WI38 (cell line): ENCODE results near the gene ELMOD2.

ENCODE experiments used
- H3K4me3 ChIP-seq: 2 replicates; pipeline ENCODE4 v1.5.1; 2011; ENCODE audit warnings: low read depth, mild to moderate bottlenecking, control low read depth, low read length
- TF ChIP-seq, protein P1 (sequence below): IDR thresholded peaks from 2 replicates; pipeline ENCODE4 v1.5.1; 2012; ENCODE audit warnings: low read depth, mild to moderate bottlenecking, control low read depth, low read length

The ELMOD2 gene

DNA sequence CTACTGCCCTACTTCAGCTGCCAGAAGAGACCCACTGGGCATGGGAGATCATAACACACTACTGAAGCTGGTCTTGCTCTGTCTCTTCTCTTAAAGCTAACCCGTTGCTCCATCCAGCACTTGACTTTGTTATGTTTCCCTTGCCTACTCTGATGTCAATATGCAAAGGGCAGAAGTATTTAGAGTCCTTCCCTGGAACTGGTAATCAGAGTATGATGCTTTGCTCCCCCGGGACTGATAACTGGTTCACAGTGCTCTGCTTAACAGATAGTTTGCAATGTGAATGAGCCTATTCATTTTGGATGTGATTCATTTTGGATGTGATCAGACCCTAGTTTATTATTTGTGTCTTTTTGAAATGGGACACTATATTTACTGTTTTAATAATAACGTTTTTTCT lies 57.1 kb downstream of the ELMOD2 start:
- no peak overlapping the region for H3K4me3 ChIP-seq
- TF ChIP-seq, protein P1, sequence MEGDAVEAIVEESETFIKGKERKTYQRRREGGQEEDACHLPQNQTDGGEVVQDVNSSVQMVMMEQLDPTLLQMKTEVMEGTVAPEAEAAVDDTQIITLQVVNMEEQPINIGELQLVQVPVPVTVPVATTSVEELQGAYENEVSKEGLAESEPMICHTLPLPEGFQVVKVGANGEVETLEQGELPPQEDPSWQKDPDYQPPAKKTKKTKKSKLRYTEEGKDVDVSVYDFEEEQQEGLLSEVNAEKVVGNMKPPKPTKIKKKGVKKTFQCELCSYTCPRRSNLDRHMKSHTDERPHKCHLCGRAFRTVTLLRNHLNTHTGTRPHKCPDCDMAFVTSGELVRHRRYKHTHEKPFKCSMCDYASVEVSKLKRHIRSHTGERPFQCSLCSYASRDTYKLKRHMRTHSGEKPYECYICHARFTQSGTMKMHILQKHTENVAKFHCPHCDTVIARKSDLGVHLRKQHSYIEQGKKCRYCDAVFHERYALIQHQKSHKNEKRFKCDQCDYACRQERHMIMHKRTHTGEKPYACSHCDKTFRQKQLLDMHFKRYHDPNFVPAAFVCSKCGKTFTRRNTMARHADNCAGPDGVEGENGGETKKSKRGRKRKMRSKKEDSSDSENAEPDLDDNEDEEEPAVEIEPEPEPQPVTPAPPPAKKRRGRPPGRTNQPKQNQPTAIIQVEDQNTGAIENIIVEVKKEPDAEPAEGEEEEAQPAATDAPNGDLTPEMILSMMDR = no peak

DNA sequence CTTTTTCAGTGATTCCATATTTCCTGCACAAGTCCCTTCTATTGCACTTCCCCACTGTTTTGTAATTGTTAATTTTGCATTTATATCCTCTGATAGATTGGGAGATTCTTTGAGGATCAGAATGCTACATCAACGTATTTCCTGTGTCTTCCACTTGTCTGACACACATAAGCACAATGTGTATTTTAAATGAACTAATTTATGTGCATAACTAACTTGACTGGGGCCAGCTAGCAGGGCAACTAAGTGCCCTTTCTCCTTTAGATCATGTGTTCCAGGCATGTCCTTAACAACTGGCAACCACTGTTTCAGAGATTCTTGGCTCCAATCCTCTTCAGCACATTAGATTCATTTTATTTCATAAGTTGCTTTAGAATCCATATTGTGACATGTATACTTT lies 60.5 kb downstream of the ELMOD2 start:
- no peak overlapping the region for H3K4me3 ChIP-seq

DNA sequence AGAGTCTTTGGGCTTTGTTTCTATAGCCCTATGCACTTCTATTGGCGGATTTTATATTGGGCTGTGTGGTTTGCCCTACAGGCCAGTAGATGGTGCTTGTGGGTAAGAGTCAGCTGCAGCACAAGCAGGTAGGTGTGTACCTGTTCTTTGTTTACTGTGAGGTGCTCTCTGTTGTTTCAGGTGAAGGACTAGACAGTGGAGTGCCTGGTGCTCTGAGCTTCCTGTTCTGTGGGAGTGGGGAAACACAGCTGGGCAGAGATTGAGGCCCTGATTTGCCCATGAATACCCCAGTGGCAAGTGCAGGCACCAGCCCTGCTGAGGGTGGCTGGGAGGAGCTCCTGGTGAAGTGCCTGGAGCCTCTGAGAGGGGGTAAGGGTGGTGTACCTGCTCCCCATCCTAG lies 71.1 kb downstream of the ELMOD2 start:
- TF ChIP-seq, protein P1 = 0 out of 2 replicates have a peak, but pooled peaks have one; percentile 14

More for the DNA sequence above, 60.5 kb downstream of the ELMOD2 start:
- TF ChIP-seq, protein P1 = no peak

DNA sequence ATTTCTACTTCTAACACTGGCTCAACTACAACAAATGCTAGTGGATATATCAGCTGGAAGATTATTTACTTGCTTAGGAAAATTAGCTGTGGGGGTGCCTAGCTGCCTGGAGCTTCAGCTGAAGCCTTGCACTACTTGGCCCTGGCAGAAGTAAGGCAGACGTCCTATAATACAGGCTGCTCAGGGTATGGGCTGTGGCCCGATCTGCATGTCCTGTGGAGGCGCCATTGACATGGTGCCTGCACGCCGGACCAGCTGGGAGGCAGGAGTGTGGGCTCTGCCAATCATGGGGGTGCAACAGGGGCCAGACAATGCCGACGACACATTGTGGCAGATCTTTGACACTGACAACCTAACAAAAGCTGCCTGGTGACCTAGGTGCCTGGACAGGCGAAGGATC lies 76.4 kb downstream of the ELMOD2 start:
- no peak overlapping the region for H3K4me3 ChIP-seq
- TF ChIP-seq, protein P1 = no peak

More for the DNA sequence above, 71.1 kb downstream of the ELMOD2 start:
- no peak overlapping the region for H3K4me3 ChIP-seq

DNA sequence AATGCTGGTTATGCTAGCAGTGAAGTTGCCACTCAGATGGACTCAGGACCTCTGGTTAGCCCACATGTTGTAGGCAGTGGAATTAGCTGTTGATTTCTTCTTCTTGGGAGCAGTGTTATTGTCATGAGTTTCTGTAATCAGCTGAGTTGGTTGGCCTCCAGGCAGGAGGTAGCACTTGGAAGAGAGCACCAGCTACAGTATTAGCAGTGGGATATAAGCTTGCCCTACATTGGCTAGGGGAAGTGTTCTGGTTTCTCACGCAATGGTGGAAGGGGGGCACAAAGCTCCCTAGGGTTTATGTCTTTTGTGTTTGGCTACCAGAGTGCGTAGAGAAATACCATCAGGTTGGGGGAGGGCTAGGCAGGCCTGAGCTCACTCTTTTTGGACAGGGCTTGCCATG lies 78.7 kb downstream of the ELMOD2 start:
- TF ChIP-seq, protein P1 = no peak
- no peak overlapping the region for H3K4me3 ChIP-seq

DNA sequence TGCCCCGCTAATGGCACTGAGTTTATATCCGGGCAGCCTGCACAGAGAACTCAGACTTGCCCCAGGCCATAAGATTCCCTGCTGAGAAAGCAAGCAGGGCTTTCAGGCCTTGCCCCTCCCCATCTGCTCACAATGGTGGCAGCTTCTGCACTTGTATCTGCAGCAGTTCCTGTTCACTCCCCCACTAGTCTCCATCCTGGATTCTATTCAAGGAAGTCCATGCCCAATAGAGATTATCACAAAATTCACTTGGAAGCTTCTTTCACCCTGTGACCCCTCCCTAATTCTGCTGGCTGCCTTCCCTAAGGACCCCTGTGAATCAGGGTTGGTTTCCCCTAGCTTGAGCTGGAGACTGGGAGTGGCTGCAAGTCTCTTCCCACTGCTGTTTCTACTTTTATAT lies 79.3 kb downstream of the ELMOD2 start:
- TF ChIP-seq, protein P1 = no peak
- no peak overlapping the region for H3K4me3 ChIP-seq
